HFFc6 (cell line): ENCODE measurements around the gene SP7. TPM values are rescaled to one million over a fixed set of nuclear protein-coding genes. Genes with fewer than 3 reads are reported as not detected.

Source experiments
- DNase-seq: peaks from one replicate; pipeline ENCODE4 v3.0.0-alpha.2; 2018
- H3K27ac Mint-ChIP-seq: 2 replicates; pipeline ENCODE4 v1.8.0; 2020; ENCODE audit warnings: mild to moderate bottlenecking, mixed read lengths
- H3K27me3 Mint-ChIP-seq: 2 replicates; pipeline ENCODE4 v1.8.0; 2021; ENCODE audit warnings: mild to moderate bottlenecking, moderate library complexity, mixed read lengths; ENCODE audit not compliant: insufficient read depth
- H3K36me3 Mint-ChIP-seq: 2 replicates; pipeline ENCODE4 v1.8.0; 2021; ENCODE audit warnings: low read depth, mixed read lengths
- H3K4me1 Mint-ChIP-seq: 2 replicates; pipeline ENCODE4 v1.8.0; 2020; ENCODE audit warnings: low read depth, mixed read lengths
- H3K4me3 Mint-ChIP-seq: 2 replicates; pipeline ENCODE4 v1.8.0; 2020; ENCODE audit warnings: mild to moderate bottlenecking, moderate library complexity, mixed read lengths
- H3K9me3 Mint-ChIP-seq: 2 replicates; pipeline ENCODE4 v1.8.0; 2020; ENCODE audit warnings: mild to moderate bottlenecking, mixed read lengths
- total RNA-seq, 6 experiments: library from RNA; stranded (reverse); fragmentation: NEBNext Ultra II Directional; extraction: Animal tissue kit (Norgen Biotek cat#: 25700); gene quantifications; 2 replicates in 1 of 6; 3 replicates in 5 of 6; pipeline ENCODE4 v1.2.3, GENCODE V29; 2021
- TF ChIP-seq, protein P1 (sequence below): fragments of 200-600 bp; sonication (generic); IDR thresholded peaks from 2 replicates; pipeline ENCODE4 v1.5.0; 2021; ENCODE audit warnings: antibody characterized with exemption, mild to moderate bottlenecking

SP7 gene
- total RNA-seq, 6 experiments from 2014 or later: not detected

DNA sequence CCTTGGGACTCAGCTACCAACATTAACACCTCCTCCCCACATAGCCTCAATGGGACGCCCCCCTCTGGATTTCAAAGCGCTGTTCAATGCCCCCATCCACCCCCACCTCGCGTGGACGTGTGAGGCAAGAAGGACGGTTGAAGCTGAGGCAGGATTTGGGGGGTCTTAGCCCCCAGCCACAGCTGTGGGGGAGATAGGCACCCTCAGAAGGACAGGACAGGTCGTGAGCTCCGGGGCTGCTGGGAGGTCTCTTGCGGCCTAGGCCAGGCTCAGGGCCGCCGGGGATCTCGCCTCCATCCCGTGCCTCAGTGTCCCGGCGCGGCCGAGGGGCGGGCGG lies 8.3 kb upstream of the SP7 start:
- Mint-ChIP-seq H3K4me1 (peaks cover 26% of the 10 kb centered on the region), H3K36me3 (no peaks in the 10 kb centered on the region), H3K4me3 (peak overlapping the region; percentile 64), H3K27ac (no peak overlapping the region), H3K27me3 (peaks cover 11% of the 10 kb centered on the region), H3K9me3 (no peaks in the 10 kb centered on the region)
- no peak for DNase-seq
- TF ChIP-seq, protein P1, sequence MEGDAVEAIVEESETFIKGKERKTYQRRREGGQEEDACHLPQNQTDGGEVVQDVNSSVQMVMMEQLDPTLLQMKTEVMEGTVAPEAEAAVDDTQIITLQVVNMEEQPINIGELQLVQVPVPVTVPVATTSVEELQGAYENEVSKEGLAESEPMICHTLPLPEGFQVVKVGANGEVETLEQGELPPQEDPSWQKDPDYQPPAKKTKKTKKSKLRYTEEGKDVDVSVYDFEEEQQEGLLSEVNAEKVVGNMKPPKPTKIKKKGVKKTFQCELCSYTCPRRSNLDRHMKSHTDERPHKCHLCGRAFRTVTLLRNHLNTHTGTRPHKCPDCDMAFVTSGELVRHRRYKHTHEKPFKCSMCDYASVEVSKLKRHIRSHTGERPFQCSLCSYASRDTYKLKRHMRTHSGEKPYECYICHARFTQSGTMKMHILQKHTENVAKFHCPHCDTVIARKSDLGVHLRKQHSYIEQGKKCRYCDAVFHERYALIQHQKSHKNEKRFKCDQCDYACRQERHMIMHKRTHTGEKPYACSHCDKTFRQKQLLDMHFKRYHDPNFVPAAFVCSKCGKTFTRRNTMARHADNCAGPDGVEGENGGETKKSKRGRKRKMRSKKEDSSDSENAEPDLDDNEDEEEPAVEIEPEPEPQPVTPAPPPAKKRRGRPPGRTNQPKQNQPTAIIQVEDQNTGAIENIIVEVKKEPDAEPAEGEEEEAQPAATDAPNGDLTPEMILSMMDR: no peak

DNA sequence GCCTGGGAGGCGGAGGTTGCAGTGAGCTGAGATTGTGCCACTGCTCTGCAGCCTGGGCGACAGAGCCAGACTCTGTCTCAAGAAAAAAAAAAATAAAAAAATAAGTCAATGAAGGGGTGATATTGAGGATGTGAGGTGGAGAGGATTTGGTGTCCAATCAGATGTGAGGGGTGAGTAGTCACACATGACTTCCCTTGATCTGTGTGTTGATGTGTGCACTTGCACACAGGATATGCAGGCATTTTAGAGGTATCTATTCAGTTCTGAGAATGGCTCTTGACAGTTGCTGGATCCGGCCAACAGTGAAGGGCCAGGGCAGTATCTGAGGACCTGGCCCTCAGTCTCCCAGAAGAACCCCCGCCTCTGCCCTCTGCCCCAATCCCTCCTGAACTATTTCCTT lies 7.8 kb upstream of the SP7 start:
- TF ChIP-seq, protein P1: no peak
- H3K4me3 Mint-ChIP-seq: peak overlapping the region; percentile 64; the same call in 1 of the 2 replicates
- DNase-seq: no peak
- H3K27me3 Mint-ChIP-seq: peaks cover 11% of the 10 kb centered on the region
- no peaks in the 10 kb centered on the region for H3K36me3 Mint-ChIP-seq
- H3K27ac Mint-ChIP-seq: no peak overlapping the region
- H3K4me1 Mint-ChIP-seq: peaks cover 23% of the 10 kb centered on the region
- no peaks in the 10 kb centered on the region for H3K9me3 Mint-ChIP-seq

- Mint-ChIP-seq H3K27ac (no peak overlapping the region), H3K4me1 (peaks cover 18% of the 10 kb centered on the region), H3K9me3 (no peaks in the 10 kb centered on the region), H3K36me3 (no peaks in the 10 kb centered on the region), H3K27me3 (peaks cover 11% of the 10 kb centered on the region), H3K4me3 (no peak overlapping the region)
- no peak for DNase-seq
- TF ChIP-seq, protein P1: no peak
These were observed 7.3 kb upstream of the SP7 start for GRCh38 chr12:53343449-53343848.

GRCh38 chr12:53340398-53340797 lies 4.2 kb upstream of the SP7 start:
- DNase-seq: no peak
- peaks cover 31% of the 10 kb centered on the region for H3K27me3 Mint-ChIP-seq
- no peak overlapping the region for H3K27ac Mint-ChIP-seq
- no peaks in the 10 kb centered on the region for H3K9me3 Mint-ChIP-seq
- H3K4me1 Mint-ChIP-seq: peaks cover 13% of the 10 kb centered on the region
- H3K4me3 Mint-ChIP-seq: no peak overlapping the region
- TF ChIP-seq, protein P1: no peak
- H3K36me3 Mint-ChIP-seq: no peaks in the 10 kb centered on the region

GRCh38 chr12:53338916-53339315 lies 2.8 kb upstream of the SP7 start:
- Mint-ChIP-seq H3K4me1 (peaks cover 7% of the 10 kb centered on the region), H3K27me3 (peaks cover 37% of the 10 kb centered on the region), H3K9me3 (no peaks in the 10 kb centered on the region), H3K4me3 (no peak overlapping the region), H3K36me3 (no peaks in the 10 kb centered on the region), H3K27ac (no peak overlapping the region)
- TF ChIP-seq, protein P1: no peak
- DNase-seq: no peak

DNA sequence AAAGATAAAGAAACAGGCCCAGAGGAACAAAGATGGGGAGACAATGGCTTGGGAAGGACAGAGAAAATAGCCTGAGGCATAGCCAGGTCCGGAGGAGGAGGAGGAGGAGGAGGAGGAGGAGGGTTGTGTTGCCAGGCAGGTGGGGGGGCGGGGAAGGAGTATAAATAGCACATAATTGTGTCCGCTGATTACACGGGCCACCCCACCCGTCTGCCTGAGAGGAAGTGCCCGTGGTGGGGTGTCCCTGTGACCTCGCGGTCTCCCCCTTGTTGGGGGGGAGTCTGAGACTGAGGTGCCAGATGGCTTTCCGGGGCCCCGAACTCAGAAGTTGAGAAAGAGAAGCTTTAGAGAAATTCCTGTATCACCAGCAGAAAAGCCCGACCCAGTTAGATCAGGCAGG lies 1.9 kb upstream of the SP7 start:
- H3K4me3 Mint-ChIP-seq: no peak overlapping the region
- no peak overlapping the region for H3K27ac Mint-ChIP-seq
- DNase-seq: no peak
- H3K27me3 Mint-ChIP-seq: peaks cover 41% of the 10 kb centered on the region
- TF ChIP-seq, protein P1: no peak
- no peaks in the 10 kb centered on the region for H3K36me3 Mint-ChIP-seq
- H3K4me1 Mint-ChIP-seq: peaks cover 7% of the 10 kb centered on the region
- no peaks in the 10 kb centered on the region for H3K9me3 Mint-ChIP-seq
